PFSK-1 (cell line): ENCODE measurements around the gene TMEM242.

Experiments used
- FOXP2 ChIP-seq: optimal IDR thresholded peaks from 2 replicates; pipeline ENCODE3; 2011; ENCODE audit warnings: borderline replicate concordance, control low read depth, inconsistent platforms; ENCODE audit not compliant: insufficient read depth; ENCODE audit errors: extremely low read length, extremely low read depth
- POLR2AphosphoS5 ChIP-seq: IDR thresholded peaks from 2 replicates; pipeline ENCODE4 v1.6.1; 2012; ENCODE audit warnings: low read depth, mild to moderate bottlenecking, control low read depth, low read length, moderate library complexity
- SIN3A ChIP-seq: IDR thresholded peaks from 2 replicates; pipeline ENCODE4 v1.6.1; 2012; ENCODE audit warnings: mild to moderate bottlenecking, low read length, moderate library complexity, borderline replicate concordance; ENCODE audit not compliant: insufficient read depth
- TAF1 ChIP-seq: IDR thresholded peaks from 2 replicates; pipeline ENCODE4 v1.6.1; 2012; ENCODE audit warnings: low read length, control low read depth, borderline replicate concordance; ENCODE audit not compliant: insufficient read depth
- TF ChIP-seq, protein P1 (sequence below), 2 experiments: IDR thresholded peaks; 2 replicates each; pipeline versions ENCODE4 v1.6.1 to v1.8.0; 2011 to 2012; ENCODE audit warnings: low read depth in 2 of 2, low read length in 2 of 2, control low read depth in 1 of 2, inconsistent platforms in 1 of 2, mild to moderate bottlenecking in 1 of 2, moderate library complexity in 1 of 2; ENCODE audit not compliant: insufficient read depth in 1 of 2

Gene TMEM242

DNA sequence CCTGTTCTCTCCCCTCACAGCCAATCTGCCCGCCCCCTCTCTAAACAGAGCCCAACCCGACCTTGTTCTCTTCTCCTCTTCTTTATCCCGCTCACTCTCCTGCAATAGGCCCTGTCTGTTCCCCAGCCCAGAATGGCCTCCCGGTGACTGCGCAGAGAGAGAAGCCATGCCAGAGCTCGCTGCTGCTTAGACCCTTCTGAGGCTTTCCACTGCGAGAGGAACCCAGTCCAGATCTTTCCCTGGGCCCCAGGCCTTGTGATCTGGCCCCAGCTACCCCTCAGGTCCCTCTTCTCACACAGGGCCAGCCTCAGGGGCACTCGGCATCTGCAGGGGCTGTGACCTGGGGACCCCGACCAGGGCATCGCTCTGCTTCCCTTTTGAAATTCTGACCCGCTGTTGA lies 58.1 kb downstream of the TMEM242 start:
- TF ChIP-seq SIN3A: no peak
- TF ChIP-seq, protein P1, sequence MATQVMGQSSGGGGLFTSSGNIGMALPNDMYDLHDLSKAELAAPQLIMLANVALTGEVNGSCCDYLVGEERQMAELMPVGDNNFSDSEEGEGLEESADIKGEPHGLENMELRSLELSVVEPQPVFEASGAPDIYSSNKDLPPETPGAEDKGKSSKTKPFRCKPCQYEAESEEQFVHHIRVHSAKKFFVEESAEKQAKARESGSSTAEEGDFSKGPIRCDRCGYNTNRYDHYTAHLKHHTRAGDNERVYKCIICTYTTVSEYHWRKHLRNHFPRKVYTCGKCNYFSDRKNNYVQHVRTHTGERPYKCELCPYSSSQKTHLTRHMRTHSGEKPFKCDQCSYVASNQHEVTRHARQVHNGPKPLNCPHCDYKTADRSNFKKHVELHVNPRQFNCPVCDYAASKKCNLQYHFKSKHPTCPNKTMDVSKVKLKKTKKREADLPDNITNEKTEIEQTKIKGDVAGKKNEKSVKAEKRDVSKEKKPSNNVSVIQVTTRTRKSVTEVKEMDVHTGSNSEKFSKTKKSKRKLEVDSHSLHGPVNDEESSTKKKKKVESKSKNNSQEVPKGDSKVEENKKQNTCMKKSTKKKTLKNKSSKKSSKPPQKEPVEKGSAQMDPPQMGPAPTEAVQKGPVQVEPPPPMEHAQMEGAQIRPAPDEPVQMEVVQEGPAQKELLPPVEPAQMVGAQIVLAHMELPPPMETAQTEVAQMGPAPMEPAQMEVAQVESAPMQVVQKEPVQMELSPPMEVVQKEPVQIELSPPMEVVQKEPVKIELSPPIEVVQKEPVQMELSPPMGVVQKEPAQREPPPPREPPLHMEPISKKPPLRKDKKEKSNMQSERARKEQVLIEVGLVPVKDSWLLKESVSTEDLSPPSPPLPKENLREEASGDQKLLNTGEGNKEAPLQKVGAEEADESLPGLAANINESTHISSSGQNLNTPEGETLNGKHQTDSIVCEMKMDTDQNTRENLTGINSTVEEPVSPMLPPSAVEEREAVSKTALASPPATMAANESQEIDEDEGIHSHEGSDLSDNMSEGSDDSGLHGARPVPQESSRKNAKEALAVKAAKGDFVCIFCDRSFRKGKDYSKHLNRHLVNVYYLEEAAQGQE (IDR thresholded peaks at IDR 0.05; ENCODE audit: insufficient read depth in 1 of 2, low read depth in 2 of 2, low read length in 2 of 2): no peak
- TF ChIP-seq TAF1: no peak
- no peak for TF ChIP-seq POLR2AphosphoS5
- TF ChIP-seq FOXP2: no peak

DNA sequence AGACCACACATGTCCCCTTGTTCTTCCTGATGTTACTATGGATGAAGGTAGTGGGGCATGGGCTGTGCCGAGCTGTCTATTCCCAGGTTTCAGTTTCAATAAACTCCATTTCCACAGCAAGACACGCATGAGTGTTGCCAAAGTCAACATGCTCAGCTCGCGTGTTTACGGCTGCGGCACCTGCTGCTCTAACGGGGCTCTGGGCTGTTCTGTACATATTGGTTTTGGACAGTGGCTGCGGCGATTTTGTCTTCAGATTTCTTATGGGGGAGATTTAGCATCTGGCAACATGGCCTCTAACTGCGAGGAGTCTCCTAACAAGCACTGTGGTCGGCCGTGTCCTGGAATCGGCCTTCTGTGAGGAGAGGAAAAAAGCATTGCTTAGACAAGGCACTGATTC lies 58.6 kb downstream of the TMEM242 start:
- no peak for TF ChIP-seq TAF1
- TF ChIP-seq, protein P1 (IDR thresholded peaks at IDR 0.05; ENCODE audit: insufficient read depth in 1 of 2, low read depth in 2 of 2, low read length in 2 of 2): no peak
- no peak for TF ChIP-seq SIN3A
- no peak for TF ChIP-seq FOXP2
- TF ChIP-seq POLR2AphosphoS5: no peak

DNA sequence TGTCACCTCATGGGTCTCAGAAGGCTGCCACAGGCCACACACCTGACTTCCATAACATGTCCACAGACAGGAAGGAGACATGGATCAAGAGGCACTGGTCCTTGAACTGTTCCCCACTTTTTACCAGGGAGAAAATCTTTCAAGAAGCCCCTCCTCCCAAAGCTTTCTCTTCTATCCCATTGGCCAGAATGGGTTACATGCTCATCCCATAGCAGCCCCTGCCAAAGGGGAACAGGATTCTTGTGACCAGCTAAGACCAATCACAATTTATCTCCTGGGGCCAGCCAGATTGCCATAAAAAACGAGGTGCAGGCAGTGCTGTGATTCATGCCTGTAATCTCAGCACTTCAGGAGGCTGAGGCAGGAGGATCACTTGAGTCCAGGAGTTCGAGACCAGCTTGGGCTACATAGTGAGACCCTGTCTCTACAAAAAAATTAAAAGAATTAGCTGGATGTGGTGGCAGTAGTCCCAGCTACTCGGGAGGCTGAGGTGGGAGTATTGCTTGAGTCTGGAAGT lies 59.4 kb downstream of the TMEM242 start:
- TF ChIP-seq POLR2AphosphoS5 (no peak), TAF1 (no peak)

DNA sequence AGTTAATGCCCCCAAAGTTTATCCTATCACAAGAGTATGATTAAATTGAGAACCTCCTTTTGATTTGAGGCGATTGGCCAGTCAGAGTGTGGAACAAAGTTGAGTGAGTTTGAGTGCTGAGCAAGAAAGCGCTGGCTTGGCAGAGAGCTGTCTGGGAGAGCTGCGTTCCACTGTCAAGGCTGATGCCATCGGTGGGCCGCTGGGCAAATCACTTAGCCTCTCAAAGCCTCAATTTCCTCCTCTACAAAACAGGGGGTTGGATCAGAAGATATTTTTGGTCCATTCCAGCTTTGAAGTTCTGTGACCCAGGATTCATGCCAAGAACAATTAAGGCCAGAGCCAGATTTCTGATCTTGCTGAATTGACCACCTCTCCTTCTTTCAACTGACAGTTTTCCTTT lies 60.2 kb downstream of the TMEM242 start:
- TF ChIP-seq SIN3A: no peak
- TF ChIP-seq, protein P1 (IDR thresholded peaks at IDR 0.05; ENCODE audit: insufficient read depth in 1 of 2, low read depth in 2 of 2, low read length in 2 of 2): no peak
- no peak for TF ChIP-seq FOXP2
- TF ChIP-seq POLR2AphosphoS5: no peak
- TF ChIP-seq TAF1: no peak

DNA sequence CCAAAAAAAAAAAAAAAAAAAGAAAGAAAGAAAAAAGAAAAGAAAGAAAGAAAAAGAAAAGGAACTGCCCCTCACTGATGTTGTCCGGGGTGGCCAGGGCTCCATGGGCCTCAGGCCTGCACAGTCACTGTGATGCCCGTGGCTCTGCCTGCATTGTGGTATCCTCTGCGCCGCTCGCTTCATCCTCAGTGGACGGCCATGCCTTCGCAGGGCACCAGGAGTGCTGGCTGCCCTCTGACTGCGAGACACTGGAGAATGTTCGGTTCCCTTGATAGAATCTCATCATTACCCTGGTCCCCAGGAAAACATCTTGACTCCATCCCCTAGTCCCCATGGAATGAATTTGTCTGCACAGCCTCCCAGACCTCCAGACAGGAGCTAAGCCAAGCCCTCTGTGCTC lies 61.7 kb downstream of the TMEM242 start:
- no peak for TF ChIP-seq SIN3A
- TF ChIP-seq, protein P1 (IDR thresholded peaks at IDR 0.05; ENCODE audit: insufficient read depth in 1 of 2, low read depth in 2 of 2, low read length in 2 of 2): no peak
- TF ChIP-seq POLR2AphosphoS5: no peak
- no peak for TF ChIP-seq TAF1
- TF ChIP-seq FOXP2: no peak
